Sigmoid colon (tissue), 7 donors: Measurements from ENCODE around the gene TECTB. TPM values are rescaled to one million over a fixed set of nuclear protein-coding genes. Genes with fewer than 3 reads are reported as not detected.

ENCODE experiments used
- DNase-seq: peaks from one replicate; pipeline ENCODE4 v3.0.0-alpha.2; 2019
- H3K27ac ChIP-seq, 4 donors: fragments of 200-600 bp; sonication (generic); one replicate each; pipeline ENCODE4 v1.5.1; 2016 to 2019; ENCODE audit warnings: mild to moderate bottlenecking in 1 of 4
- H3K27me3 ChIP-seq, 3 donors: fragments of 200-600 bp; sonication (generic); one replicate each; pipeline ENCODE4 v1.5.1; 2019; ENCODE audit warnings: mild to moderate bottlenecking in 1 of 3
- H3K36me3 ChIP-seq, 4 donors: fragments of 200-600 bp; sonication (generic); one replicate each; pipeline ENCODE4 v1.5.1; 2016 to 2019
- H3K4me1 ChIP-seq, 4 donors: fragments of 200-600 bp; sonication (generic); one replicate each; pipeline ENCODE4 v1.5.1; 2017 to 2019
- H3K4me3 ChIP-seq, 4 donors: fragments of 200-600 bp; sonication (generic); one replicate each; pipeline ENCODE4 v1.5.1; 2017 to 2019; ENCODE audit warnings: mild to moderate bottlenecking in 2 of 4, moderate library complexity in 1 of 4
- H3K9me3 ChIP-seq, 4 donors: fragments of 200-600 bp in 3 of 4; sonication (generic) in 3 of 4; one replicate each; pipeline versions ENCODE4 v1.5.1 to v1.6.1; 2013 to 2019
- EP300 ChIP-seq, 4 donors: sonication (generic); formaldehyde crosslinking; IDR thresholded peaks; one replicate each; pipeline ENCODE4 v1.6.1; 2017; ENCODE audit warnings: antibody characterized with exemption in 4 of 4
- POLR2A ChIP-seq, 2 donors: fragments of 450-650 bp; IDR thresholded peaks; one replicate each; pipeline ENCODE4 v1.6.1; 2016; ENCODE audit warnings: antibody characterized with exemption in 2 of 2, mild to moderate bottlenecking in 2 of 2, moderate library complexity in 2 of 2
- POLR2AphosphoS5 ChIP-seq, 4 donors: sonication (generic); formaldehyde crosslinking; IDR thresholded peaks; one replicate each; pipeline ENCODE4 v1.6.1; 2017; ENCODE audit warnings: antibody characterized with exemption in 4 of 4
- WGBS, 2 donors: extraction: QIAGEN DNeasy Blood & Tissue Kit; methylation state at CpG; one replicate each; pipeline ENCODE4 v1.1.7; 2013; 5-methylcytosine and 5-hydroxymethylcytosine counted together
- intact Hi-C: fragments of 100-400 bp; cut with DNase I; formaldehyde crosslinking; loops from one replicate; pipeline ENCODE4 v1.15.1; 2023
- polyA plus RNA-seq, 3 donors: library from polyadenylated mRNA; stranded (reverse); fragments of 200-250 nt; gene quantifications; one replicate each; pipeline ENCODE4 v1.2.3, GENCODE V29; 2013
- total RNA-seq, 4 donors: library from RNA; depleted of rRNA; stranded (reverse); fragments of >200 nt; gene quantifications; one replicate each; pipeline ENCODE4 v1.1.0, GENCODE V29; 2016
- TF ChIP-seq, protein P1 (sequence below), 4 experiments: fragments of 450-650 bp in 3 of 4; fragments of 200-600 bp in 1 of 4; IDR thresholded peaks; one replicate each; pipeline ENCODE4 v1.5.1; 2016 to 2019; ENCODE audit warnings: antibody characterized with exemption in 4 of 4, mild to moderate bottlenecking in 3 of 4, moderate library complexity in 2 of 4
- donor health status: healthy with polysubstance abuse.
- donor health status: Bipolar disorder and iron deficiency.
- donor health status: healthy.

The TECTB gene
- total and polyA plus RNA-seq, 7 donors: not detected

- Histone ChIP-seq H3K36me3 (no peaks in the 10 kb centered on the region), H3K4me1 (no peaks in the 10 kb centered on the region), H3K27ac (no peak overlapping the region), H3K4me3 (no peak overlapping the region), H3K27me3 (no peaks in the 10 kb centered on the region), H3K9me3 (peaks cover 0 to 9% (median 5%) of the 10 kb centered on the region in 4 donors)
- 92 to 95% methylated on average over 13 of the region's 13 CpGs for WGBS, 2 donors
- DNase-seq: no peak
- intact Hi-C loops: no loop called here
- no peak for TF ChIP-seq POLR2A (IDR thresholded peaks at IDR 0.05)
- TF ChIP-seq, protein P1, sequence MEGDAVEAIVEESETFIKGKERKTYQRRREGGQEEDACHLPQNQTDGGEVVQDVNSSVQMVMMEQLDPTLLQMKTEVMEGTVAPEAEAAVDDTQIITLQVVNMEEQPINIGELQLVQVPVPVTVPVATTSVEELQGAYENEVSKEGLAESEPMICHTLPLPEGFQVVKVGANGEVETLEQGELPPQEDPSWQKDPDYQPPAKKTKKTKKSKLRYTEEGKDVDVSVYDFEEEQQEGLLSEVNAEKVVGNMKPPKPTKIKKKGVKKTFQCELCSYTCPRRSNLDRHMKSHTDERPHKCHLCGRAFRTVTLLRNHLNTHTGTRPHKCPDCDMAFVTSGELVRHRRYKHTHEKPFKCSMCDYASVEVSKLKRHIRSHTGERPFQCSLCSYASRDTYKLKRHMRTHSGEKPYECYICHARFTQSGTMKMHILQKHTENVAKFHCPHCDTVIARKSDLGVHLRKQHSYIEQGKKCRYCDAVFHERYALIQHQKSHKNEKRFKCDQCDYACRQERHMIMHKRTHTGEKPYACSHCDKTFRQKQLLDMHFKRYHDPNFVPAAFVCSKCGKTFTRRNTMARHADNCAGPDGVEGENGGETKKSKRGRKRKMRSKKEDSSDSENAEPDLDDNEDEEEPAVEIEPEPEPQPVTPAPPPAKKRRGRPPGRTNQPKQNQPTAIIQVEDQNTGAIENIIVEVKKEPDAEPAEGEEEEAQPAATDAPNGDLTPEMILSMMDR (IDR thresholded peaks at IDR 0.05): no peak
- TF ChIP-seq EP300 (IDR thresholded peaks at IDR 0.05): no peak
- no peak for TF ChIP-seq POLR2AphosphoS5 (IDR thresholded peaks at IDR 0.05)
Observed at GRCh38 chr10:112240441-112240840, 42.8 kb upstream of the TECTB start.

DNA sequence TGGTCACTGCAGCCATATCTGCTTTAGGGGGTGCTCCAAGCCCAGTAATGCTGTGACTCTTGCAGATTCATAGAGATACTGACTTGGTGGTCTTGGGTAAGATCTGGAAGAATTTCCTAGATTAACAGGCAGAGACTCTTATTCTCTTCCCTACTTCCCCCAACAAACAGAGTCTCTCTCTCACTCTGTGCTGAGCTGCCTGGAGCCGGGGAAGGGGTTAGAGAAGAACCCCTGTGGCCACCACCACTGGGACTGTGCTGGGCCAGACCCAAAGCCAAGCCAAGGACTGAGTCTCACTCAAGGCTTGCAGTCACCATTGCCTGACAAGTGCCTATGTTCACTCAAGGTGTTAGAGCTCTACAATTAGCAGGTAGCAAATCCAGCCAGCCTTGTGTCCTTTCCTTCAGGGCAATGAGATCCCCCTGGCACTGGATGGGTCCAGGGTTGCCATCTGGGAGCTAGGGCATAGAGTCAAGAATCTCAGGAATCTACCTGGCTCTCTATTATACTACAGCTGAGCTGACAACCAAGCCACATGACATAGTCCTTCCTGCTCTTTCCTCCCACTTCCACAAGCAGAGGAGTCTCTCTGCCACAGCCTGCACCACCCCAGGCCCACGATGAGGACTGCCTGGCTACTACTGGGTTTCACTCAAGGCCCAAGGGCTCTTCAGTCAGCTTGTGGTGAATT, 41.4 kb upstream of the TECTB start:
- H3K27ac ChIP-seq: no peak overlapping the region
- intact Hi-C loops: no loop called here
- peaks cover 0 to 9% (median 5%) of the 10 kb centered on the region in 4 donors for H3K9me3 ChIP-seq
- WGBS, 2 donors: 63 to 85% methylated on average over 2 of the region's 2 CpGs
- no peaks in the 10 kb centered on the region for H3K4me1 ChIP-seq
- no peak for TF ChIP-seq POLR2A (IDR thresholded peaks at IDR 0.05)
- TF ChIP-seq POLR2AphosphoS5 (IDR thresholded peaks at IDR 0.05): no peak
- TF ChIP-seq, protein P1 (IDR thresholded peaks at IDR 0.05): no peak
- TF ChIP-seq EP300 (IDR thresholded peaks at IDR 0.05): no peak
- H3K36me3 ChIP-seq: no peaks in the 10 kb centered on the region
- no peak for DNase-seq
- no peaks in the 10 kb centered on the region for H3K27me3 ChIP-seq
- H3K4me3 ChIP-seq: no peak overlapping the region

DNA sequence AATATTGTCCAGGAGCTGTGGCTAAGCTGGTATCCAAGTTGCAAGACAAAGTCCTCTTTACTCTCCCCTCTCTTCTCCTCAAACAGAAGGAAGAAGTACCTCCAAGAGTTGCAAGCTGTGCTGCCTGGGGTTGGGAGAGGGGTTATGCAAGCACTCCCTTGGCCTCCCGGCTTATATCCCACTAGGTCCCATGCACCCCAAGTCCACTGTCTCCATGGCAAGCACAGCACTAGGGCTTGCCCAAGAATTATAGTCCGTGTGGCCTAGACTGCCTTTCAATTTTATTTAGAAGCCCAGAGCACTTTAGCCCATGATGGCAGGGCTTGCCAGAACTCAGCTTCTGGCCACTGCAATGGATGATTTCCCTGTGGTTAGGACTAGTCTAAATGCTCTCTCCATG, 40.4 kb upstream of the TECTB start:
- Histone ChIP-seq H3K4me1 (no peaks in the 10 kb centered on the region), H3K4me3 (no peak overlapping the region), H3K36me3 (no peaks in the 10 kb centered on the region), H3K27ac (no peak overlapping the region), H3K27me3 (no peaks in the 10 kb centered on the region), H3K9me3 (peaks cover 0 to 9% (median 5%) of the 10 kb centered on the region in 4 donors)
- intact Hi-C loops: no loop called here
- no peak for DNase-seq
- TF ChIP-seq, protein P1 (IDR thresholded peaks at IDR 0.05): no peak
- WGBS, 2 donors: 84 to 88% methylated on average over 2 of the region's 2 CpGs

DNA sequence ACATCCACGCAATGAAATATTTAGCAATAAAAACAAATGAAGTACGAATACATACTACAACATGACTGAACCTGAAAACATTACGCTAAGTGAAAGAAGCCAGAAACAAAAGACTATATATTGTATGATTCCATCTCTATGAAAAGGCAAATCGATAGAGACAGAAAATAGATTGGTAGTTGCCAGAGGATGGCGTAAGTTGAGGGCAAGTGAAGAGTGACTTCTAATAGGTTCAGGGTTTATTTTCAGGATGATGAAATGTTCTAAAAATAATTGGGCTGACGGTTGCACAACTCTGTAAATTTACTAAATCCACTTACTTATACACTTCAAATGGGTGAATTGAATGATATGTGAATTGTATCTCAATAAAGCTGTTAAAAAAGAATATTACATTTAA, 39.5 kb upstream of the TECTB start:
- intact Hi-C loops: no loop called here
- WGBS, 2 donors: 89 to 93% methylated on average over 6 of the region's 6 CpGs

GRCh38 chr10:112244197-112244596, 39.0 kb upstream of the TECTB start:
- no peak for TF ChIP-seq EP300 (IDR thresholded peaks at IDR 0.05)
- TF ChIP-seq, protein P1 (IDR thresholded peaks at IDR 0.05): no peak
- no peak for TF ChIP-seq POLR2A (IDR thresholded peaks at IDR 0.05)
- TF ChIP-seq POLR2AphosphoS5 (IDR thresholded peaks at IDR 0.05): no peak
- no peak for DNase-seq
- H3K27me3 ChIP-seq: no peaks in the 10 kb centered on the region

More for the DNA sequence above, 39.5 kb upstream of the TECTB start:
- Histone ChIP-seq H3K4me1 (no peaks in the 10 kb centered on the region), H3K36me3 (no peaks in the 10 kb centered on the region), H3K27me3 (no peaks in the 10 kb centered on the region), H3K27ac (no peak overlapping the region), H3K9me3 (peaks cover 0 to 9% (median 5%) of the 10 kb centered on the region in 4 donors), H3K4me3 (no peak overlapping the region)
- TF ChIP-seq POLR2AphosphoS5 (IDR thresholded peaks at IDR 0.05) (no peak), EP300 (IDR thresholded peaks at IDR 0.05) (no peak), POLR2A (IDR thresholded peaks at IDR 0.05) (no peak)
- no peak for DNase-seq

More at GRCh38 chr10:112244197-112244596, 39.0 kb upstream of the TECTB start:
- Histone ChIP-seq H3K9me3 (peaks cover 0 to 8% (median 5%) of the 10 kb centered on the region in 4 donors), H3K27ac (no peak overlapping the region), H3K4me3 (no peak overlapping the region), H3K4me1 (no peaks in the 10 kb centered on the region), H3K36me3 (no peaks in the 10 kb centered on the region)
- intact Hi-C loops: no loop called here
- WGBS, 2 donors: 92 to 95% methylated on average over 2 of the region's 2 CpGs
